ENCODE results near the gene EPHB6.
A peak's percentile ranks its signal among the peaks of the same experiment; 100 is the strongest.

Gene EPHB6

GRCh38 chr7:142878315-142878714 is 23.4 kb downstream of the EPHB6 start:
- DNase-seq = no peak

DNA sequence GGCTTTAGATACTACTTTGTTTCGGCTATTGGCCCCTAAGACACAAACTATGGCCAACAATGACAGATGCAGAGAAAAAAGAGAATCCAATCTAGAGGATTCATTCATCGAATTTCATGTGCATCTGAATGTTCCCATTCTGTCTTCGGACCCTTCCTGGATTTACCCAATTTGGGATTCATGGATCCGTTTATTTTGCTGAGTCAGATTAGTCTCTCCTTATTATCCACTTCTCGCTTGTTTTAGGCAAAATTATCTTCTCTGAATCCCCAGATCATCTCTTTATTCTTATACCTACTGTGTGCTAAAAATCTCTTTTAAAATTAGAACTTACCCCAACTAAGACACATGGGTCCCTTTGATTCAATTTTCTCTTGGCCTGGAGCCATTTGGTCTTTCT is 24.2 kb downstream of the EPHB6 start:
- no peak for DNase-seq

DNA sequence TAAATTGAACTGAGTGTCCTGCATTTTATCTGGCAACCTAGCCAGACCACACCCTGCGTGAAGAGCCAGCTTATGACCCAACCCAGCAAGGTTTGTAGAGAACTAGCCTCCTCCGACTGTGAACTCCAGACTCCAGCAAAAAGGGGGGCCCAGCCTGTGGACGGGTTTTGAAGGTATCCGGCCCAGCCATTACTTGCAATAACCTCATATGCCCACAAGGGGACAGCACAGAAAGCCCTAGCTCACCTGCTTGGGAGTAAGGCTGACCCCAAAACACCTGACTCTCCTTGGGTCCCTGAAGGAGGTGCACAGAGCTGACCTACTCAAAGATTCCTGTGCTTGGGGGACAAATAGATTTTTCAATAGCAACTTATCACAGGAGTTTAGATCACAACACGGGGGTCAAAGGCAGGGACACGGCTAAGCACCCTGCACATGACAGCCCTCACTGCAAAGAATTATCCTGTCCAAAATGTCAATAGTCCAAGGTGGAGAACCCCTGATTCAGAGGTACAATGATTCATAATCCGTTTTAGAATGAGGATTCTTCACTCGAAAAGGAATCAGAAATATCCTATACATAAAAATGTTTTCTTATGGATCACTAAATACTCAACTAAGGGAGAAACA is 26.1 kb downstream of the EPHB6 start:
- DNase-seq = peak; percentile 47

DNA sequence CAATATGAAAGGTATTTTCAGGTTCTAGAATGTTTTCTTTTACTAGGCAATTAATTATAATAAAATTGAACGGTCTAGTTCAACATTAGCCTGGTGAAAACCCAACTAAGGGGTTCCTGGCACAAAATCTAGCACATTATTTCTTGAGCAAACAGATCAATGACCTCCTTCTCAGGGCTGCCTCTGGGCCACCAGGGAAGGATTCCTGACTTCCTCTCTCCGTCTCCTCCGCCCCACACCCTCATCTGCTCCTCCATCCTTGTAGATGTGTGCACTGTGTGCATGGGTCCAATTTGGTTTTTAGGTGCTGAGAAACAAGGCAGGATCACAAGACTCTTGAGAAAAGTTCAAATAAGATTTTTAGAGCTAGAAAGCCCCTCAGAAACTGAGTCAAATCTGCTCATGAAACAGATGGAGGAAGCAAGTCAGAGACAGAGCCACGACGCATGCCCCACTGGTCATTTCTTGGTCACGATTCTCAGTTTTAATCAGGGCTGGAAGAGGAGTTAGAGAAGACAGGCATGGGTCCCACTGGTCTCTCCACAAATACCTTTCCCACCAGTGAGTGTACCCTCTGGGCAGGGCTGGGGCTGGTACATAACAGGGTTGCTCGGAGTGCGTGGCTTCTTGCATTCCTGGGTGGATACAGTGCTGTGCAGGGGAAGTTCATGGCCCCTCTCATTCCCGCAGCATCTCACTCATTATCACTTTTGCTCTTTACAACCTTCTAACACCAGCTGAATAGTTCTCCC is 26.9 kb downstream of the EPHB6 start:
- DNase-seq = no peak

DNA sequence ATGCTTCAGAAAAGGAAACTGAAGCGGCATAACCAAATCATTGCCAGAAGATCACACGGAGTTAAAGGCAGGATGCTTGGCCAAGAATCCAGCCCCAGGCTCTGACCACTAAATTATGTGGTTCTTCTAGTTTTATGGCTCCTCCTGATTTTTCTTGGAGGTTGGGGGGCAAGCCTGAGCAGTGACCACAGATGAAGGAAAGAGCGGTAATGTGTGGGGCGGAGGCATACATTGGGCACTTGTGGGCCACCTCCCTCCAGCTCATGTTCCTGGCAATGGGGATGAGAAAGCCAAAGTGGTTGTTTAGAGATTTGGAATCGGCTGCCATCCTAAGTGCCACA is 27.4 kb downstream of the EPHB6 start:
- DNase-seq = no peak

DNA sequence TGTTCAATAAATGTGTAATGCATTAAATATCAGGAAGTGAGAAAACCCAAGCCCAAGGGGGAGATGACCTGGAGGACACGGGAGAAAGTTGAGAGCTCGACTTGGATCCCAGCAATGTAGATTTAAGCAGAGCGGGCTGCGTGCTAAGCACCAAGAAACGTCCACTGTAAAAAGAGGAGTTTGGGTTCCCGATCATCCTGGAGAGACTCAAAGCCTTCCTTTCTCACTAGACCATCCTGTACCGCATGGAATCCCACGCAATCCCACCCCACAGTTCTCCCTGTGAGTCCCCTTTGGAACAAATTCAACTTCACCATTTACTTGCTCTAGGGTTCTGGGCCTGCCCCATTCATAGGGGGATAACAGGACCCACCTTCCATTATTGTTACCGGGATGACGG is 28.3 kb downstream of the EPHB6 start:
- DNase-seq = no peak

DNA sequence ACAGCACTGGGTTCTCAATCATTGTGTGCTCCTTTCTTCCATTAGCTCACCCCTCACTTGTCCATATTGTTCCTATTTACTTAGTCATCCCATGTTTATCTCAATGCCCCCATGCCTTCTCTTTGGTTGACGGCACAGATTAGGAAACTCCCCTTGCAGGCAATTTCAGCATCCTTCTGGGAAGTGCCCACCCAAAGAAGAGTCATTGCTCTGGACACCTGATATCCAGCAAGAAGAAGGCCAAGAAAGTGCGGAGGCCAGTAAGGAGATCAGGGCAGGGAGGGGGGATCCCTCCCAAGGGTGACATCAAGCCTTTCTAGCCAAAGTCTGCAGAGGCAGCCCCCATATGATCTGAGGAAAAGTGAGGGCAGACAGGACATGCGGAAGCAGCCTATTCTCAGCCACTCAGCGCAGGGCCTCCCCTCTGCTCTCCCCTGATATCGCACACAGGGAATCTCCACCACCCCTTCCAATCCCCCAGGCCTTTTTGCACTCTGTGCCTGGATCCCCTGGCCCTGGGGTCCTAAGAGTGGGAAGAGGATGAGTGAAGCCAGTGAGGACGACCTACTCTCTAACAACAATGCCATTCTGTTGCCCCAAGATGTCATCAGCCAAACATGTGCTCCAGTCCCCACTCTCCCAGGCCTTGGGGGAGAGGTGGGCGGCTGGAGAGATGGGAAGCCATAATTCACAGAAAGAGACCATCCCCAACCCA is 28.9 kb downstream of the EPHB6 start:
- no peak for DNase-seq

DNA sequence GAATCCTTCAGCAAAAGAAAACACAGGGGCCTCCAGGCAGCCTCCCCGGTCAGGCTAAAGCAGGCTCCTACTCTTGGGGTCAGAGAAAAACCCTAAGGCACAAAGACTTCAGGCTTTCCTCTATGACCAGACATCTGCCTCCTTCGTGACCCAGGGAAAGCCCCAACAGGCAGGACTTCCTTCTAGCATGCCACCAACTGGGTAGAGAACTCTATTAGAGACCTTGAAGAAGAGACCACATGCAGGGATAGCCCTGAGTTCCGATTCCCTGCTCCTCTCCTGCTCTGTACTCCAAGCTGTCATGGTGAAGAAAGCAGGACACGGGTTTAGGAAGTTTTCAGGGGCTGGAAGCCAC is 29.4 kb downstream of the EPHB6 start:
- no peak for DNase-seq

GRCh38 chr7:142885311-142886230 is 30.7 kb downstream of the EPHB6 start, which contains the start of gene TRPV6:
TSS of gene TRPV6 (minus strand) at chr7:142885745.
- no peak for DNase-seq

GRCh38 chr7:142886866-142887265 is 32.0 kb downstream of the EPHB6 start:
- no peak for DNase-seq

DNA sequence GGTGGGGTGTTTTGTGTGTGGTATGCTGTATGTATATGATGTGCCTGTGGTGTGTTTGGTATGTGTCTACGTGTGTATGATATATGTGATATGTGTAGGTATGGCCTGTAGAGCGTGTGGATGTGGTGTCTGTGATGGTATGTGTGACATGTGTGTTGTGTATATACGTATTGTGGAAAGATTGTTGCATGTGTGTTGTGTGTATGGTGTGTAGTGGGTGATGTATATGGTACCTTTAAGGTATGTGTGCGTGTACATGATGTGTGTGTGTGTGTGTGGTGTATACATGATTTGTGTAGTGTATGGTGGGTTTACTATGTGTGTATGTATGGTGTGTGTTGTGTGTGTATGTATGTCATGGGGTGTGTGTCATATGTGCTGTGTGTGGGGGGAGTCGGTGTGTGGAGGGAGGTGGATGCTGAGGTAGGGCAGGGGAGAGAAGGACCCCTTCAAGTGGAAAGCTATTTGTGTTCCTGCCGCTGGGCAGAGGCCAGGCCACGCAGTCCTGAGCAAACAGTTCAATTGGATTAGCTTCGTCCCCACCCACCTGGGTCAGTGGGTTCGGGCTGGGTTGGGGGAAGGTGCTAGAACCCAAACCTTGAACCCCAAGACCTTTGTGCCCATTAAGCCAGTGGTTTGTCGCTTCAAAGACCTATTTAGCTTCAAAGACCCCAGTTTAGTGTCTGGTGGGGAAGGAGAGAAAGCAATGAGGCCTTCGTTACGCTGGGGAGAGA is 32.6 kb downstream of the EPHB6 start:
- no peak for DNase-seq

GRCh38 chr7:142889816-142890215 is 34.9 kb downstream of the EPHB6 start:
- no peak for DNase-seq

DNA sequence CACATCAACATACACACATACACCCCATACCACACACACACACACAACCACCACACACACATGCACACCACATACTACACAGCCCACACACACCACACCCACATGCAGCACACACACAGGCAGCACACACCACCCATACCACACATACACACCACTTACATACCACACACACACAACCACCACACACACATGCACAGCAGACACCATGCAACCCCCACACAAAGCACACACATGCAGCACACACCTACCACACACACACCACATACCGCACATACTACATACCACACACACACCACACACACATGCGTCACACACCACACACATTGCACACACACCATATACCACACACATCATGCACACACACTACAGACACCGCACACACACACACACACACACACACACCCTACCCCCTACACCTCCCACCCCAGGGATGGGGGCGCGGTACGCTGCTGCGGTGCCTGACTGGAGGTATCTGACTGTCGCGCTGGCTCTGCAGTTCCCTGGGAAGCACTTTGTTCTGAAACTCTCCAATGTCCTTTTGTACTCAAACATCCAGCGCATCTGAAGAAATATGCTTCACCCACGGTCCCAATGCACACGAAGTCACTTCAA is 36.1 kb downstream of the EPHB6 start:
- DNase-seq = no peak

GRCh38 chr7:142891490-142892082 is 36.7 kb downstream of the EPHB6 start:
- DNase-seq = peak; percentile 43

GRCh38 chr7:142892951-142893350 is 38.1 kb downstream of the EPHB6 start:
- no peak for DNase-seq

DNA sequence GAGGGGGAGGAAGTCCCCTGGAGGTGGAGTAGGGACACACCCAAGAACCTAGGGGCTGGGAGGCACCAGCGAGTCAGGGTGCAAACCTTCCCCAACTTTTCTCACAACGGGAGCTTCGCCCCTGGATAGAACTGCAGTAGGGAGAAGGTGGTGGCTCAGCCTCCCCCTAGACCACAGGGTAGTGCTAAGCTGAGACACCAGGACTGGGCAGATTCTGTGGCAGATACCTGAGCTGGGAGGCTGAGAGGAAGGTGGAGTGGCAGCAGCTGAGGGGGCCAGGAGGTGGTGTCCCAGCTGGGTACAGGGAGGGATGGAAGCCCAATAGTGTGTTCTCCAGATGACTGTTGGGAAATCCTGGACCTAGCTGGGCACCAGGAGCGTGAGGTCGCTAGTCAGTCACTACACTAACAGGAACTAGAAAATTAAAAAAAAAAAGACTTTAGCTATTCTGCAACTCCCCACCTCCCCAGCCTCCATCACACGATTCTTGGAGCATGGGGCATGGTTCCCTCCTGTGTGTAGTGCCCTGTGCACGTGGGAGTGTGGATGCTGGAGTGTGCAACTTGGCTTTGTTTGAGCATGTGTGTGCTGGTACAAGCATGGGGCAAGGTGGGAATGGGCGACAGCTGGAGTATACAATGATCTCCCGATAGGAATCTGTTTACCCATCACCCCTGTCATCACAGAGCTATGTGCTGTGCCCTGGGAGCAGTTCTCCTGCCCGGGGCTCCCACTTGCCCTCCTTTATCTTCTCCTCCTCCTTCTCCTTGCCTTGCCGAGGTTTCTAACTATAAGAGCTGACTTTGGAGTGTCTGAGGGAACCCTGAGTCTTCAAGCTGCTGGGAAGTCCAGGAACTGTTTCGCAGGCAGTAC is 39.5 kb downstream of the EPHB6 start:
- DNase-seq = no peak

- no peak for DNase-seq
Observed at GRCh38 chr7:142894985-142895593, 40.2 kb downstream of the EPHB6 start.

DNA sequence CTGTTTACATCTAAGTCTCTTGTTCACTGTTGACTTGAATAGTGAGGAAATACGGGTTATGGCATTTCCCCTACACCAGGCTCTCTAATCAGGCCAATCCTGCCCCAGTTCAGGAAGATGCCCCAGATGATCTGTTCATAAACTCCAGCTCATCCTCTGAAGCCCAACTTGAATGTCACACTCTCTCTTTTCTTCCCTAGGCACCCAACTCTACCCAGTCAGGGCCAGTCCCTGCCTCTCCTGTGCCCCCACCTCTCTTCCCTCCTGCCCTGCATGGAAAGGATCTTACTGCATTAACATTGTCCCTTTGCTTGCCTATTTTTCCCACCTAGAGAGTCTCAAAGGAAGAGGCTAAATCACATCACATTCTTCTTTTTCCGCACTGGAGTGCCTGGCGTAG is 41.3 kb downstream of the EPHB6 start:
- DNase-seq = no peak

DNA sequence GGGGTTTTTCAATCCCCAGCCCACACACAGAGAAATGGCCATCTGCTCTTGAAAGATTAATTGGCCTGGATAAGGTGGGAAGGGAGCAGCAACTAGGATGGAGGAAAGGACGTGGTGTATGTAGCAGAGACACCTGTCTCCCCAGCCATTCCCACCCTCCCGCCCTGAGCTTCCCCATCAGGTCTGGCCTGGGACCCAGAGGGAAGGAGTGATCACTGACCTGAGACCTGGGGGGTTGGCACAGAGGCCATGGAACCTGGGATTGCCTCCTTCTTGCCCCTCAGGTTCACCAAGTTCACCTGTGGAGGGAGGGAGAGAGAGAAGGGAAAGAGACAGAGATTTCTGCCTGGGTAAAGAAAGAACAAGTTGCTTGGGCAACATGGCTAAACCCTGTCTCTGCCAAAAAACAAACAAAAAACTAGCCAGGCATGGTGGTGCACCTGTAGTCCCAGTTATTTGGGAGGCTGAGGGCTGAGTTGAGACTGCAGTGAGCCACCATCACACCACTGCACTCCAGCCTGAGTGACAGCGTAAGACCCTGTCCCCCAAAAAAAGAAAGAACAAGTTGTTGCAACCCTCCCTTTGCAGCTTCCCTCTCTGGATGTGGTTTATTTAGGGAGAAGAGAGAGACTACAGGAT is 42.0 kb downstream of the EPHB6 start:
- no peak for DNase-seq

- no peak for DNase-seq
Observed at GRCh38 chr7:142897691-142898090, 42.8 kb downstream of the EPHB6 start.

Data from eye (tissue), 1 donor.